ENCODE measurements around the gene MRPS27. TPM values are rescaled to one million over a fixed set of nuclear protein-coding genes. Genes with fewer than 3 reads are reported as not detected.
"Not testable (repeated sequence)": the region's sequence is repeated elsewhere in the genome, so short reads cannot be mapped to it uniquely, and the experiment has no call there.

Gene MRPS27
- total RNA-seq, 1 donor from 2014 or later = 54.7 TPM

GRCh38 chr5:72305194-72306142 is 14.6 kb downstream of the MRPS27 start:
- TF ChIP-seq CTCF (IDR thresholded peaks at IDR 0.05; ENCODE audit: unreplicated experiment) = no peak
- Mint-ChIP-seq H3K36me3 (ENCODE audit: insufficient read depth) (peaks cover 2% of the 10 kb centered on the region), H3K9me3 (ENCODE audit: low read depth) (no peaks in the 10 kb centered on the region), H3K4me1 (ENCODE audit: low read depth) (peaks cover 15% of the 10 kb centered on the region), H3K27me3 (no peaks in the 10 kb centered on the region), H3K27ac (no peak overlapping the region), H3K4me3 (ENCODE audit: low read depth) (no peak overlapping the region)
- DNase-seq (ENCODE audit: low spot score, unreplicated experiment) = no peak

- Mint-ChIP-seq H3K4me3 (ENCODE audit: low read depth) (no peak overlapping the region), H3K27me3 (no peaks in the 10 kb centered on the region), H3K4me1 (ENCODE audit: low read depth) (peaks cover 9% of the 10 kb centered on the region)
Observed at GRCh38 chr5:72302171-72302570, 17.9 kb downstream of the MRPS27 start.

GRCh38 chr5:72301557-72301956 is 18.5 kb downstream of the MRPS27 start:
- Mint-ChIP-seq H3K36me3 (ENCODE audit: insufficient read depth) (peaks cover 4% of the 10 kb centered on the region), H3K27ac (no peak overlapping the region), H3K4me1 (ENCODE audit: low read depth) (peaks cover 9% of the 10 kb centered on the region), H3K4me3 (ENCODE audit: low read depth) (no peak overlapping the region), H3K9me3 (ENCODE audit: low read depth) (no peaks in the 10 kb centered on the region), H3K27me3 (no peaks in the 10 kb centered on the region)
- no peak for TF ChIP-seq CTCF (IDR thresholded peaks at IDR 0.05; ENCODE audit: unreplicated experiment)
- DNase-seq (ENCODE audit: low spot score, unreplicated experiment) = no peak

More at GRCh38 chr5:72302171-72302570, 17.9 kb downstream of the MRPS27 start:
- Mint-ChIP-seq H3K36me3 (ENCODE audit: insufficient read depth) (peaks cover 4% of the 10 kb centered on the region), H3K27ac (no peak overlapping the region), H3K9me3 (ENCODE audit: low read depth) (no peaks in the 10 kb centered on the region)
- TF ChIP-seq CTCF (IDR thresholded peaks at IDR 0.05; ENCODE audit: unreplicated experiment) = no peak
- DNase-seq (ENCODE audit: low spot score, unreplicated experiment) = no peak

GRCh38 chr5:72300590-72301339 is 19.3 kb downstream of the MRPS27 start:
- Mint-ChIP-seq H3K36me3 (ENCODE audit: insufficient read depth) (peaks cover 7% of the 10 kb centered on the region), H3K27ac (no peak overlapping the region), H3K4me3 (ENCODE audit: low read depth) (no peak overlapping the region), H3K4me1 (ENCODE audit: low read depth) (peaks cover 6% of the 10 kb centered on the region), H3K27me3 (no peaks in the 10 kb centered on the region), H3K9me3 (ENCODE audit: low read depth) (no peaks in the 10 kb centered on the region)
- no peak for DNase-seq (ENCODE audit: low spot score, unreplicated experiment)
- TF ChIP-seq CTCF (IDR thresholded peaks at IDR 0.05; ENCODE audit: unreplicated experiment) = no peak

- H3K36me3 Mint-ChIP-seq (ENCODE audit: insufficient read depth) = peaks cover 10% of the 10 kb centered on the region
- no peak for TF ChIP-seq CTCF (IDR thresholded peaks at IDR 0.05; ENCODE audit: unreplicated experiment)
- no peaks in the 10 kb centered on the region for H3K4me1 Mint-ChIP-seq (ENCODE audit: low read depth)
- H3K9me3 Mint-ChIP-seq (ENCODE audit: low read depth) = no peaks in the 10 kb centered on the region
- no peaks in the 10 kb centered on the region for H3K27me3 Mint-ChIP-seq
- no peak overlapping the region for H3K4me3 Mint-ChIP-seq (ENCODE audit: low read depth)
- DNase-seq (ENCODE audit: low spot score, unreplicated experiment) = no peak
- no peak overlapping the region for H3K27ac Mint-ChIP-seq
Observed at GRCh38 chr5:72298711-72299110, 21.3 kb downstream of the MRPS27 start.

- not testable (repeated sequence) for H3K27ac Mint-ChIP-seq; DNase-seq (ENCODE audit: low spot score, unreplicated experiment); H3K27me3 Mint-ChIP-seq; H3K4me3 Mint-ChIP-seq (ENCODE audit: low read depth); H3K9me3 Mint-ChIP-seq (ENCODE audit: low read depth); H3K4me1 Mint-ChIP-seq (ENCODE audit: low read depth)
- H3K36me3 Mint-ChIP-seq (ENCODE audit: insufficient read depth) = peaks cover 10% of the 10 kb centered on the region
Observed at GRCh38 chr5:72298136-72298535, 21.9 kb downstream of the MRPS27 start.

Measured in progenitor cell of endocrine pancreas (in vitro differentiated cells).